Bronchial epithelial cell (primary cell): ENCODE data around the gene CEP19. TPM values are rescaled to one million over a fixed set of nuclear protein-coding genes. Genes with fewer than 3 reads are reported as not detected.

ENCODE experiments used
- DNase-seq: peaks from one replicate; pipeline ENCODE4 v3.0.0-alpha.2; 2010; ENCODE audit warnings: low read depth
- FAIRE-seq: peaks from 2 replicates; lab custom pipeline; 2011; peaks lifted over from hg19 to GRCh38; lab: Jason Lieb, UNC
- H3K27me3 ChIP-seq: 2 replicates; pipeline ENCODE4 v1.5.1; 2011; ENCODE audit warnings: low read length; ENCODE audit not compliant: control insufficient read depth, insufficient read depth
- H3K36me3 ChIP-seq: 2 replicates; pipeline ENCODE4 v1.5.1; 2011; ENCODE audit warnings: low read length; ENCODE audit not compliant: control insufficient read depth, insufficient read depth
- H3K4me3 ChIP-seq: 2 replicates; pipeline ENCODE4 v1.5.1; 2011; ENCODE audit warnings: mild to moderate bottlenecking, low read depth, low read length, control low read depth
- total RNA-seq: library from RNA; depleted of rRNA; stranded (reverse); fragments of >200 nt; gene quantifications from 2 replicates; pipeline ENCODE4 v1.2.1, GENCODE V29; 2014
- TF ChIP-seq, protein P1 (sequence below): IDR thresholded peaks from 2 replicates; pipeline ENCODE4 v1.5.1; 2011; ENCODE audit warnings: mild to moderate bottlenecking, moderate library complexity, low read length, control low read depth, inconsistent platforms; ENCODE audit not compliant: insufficient read depth, severe bottlenecking

CEP19 gene
- total RNA-seq, 1 donor from 2014 or later = 1.3 TPM

- DNase-seq = no peak
- H3K27me3 ChIP-seq = no peaks in the 10 kb centered on the region
- TF ChIP-seq, protein P1, sequence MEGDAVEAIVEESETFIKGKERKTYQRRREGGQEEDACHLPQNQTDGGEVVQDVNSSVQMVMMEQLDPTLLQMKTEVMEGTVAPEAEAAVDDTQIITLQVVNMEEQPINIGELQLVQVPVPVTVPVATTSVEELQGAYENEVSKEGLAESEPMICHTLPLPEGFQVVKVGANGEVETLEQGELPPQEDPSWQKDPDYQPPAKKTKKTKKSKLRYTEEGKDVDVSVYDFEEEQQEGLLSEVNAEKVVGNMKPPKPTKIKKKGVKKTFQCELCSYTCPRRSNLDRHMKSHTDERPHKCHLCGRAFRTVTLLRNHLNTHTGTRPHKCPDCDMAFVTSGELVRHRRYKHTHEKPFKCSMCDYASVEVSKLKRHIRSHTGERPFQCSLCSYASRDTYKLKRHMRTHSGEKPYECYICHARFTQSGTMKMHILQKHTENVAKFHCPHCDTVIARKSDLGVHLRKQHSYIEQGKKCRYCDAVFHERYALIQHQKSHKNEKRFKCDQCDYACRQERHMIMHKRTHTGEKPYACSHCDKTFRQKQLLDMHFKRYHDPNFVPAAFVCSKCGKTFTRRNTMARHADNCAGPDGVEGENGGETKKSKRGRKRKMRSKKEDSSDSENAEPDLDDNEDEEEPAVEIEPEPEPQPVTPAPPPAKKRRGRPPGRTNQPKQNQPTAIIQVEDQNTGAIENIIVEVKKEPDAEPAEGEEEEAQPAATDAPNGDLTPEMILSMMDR = no peak
- H3K36me3 ChIP-seq = no peaks in the 10 kb centered on the region
- no peak overlapping the region for H3K4me3 ChIP-seq
- no peak for FAIRE-seq
These were observed 21.9 kb downstream of the CEP19 start for GRCh38 chr3:196689941-196690660.

- H3K36me3 ChIP-seq = no peaks in the 10 kb centered on the region
- DNase-seq (peak; percentile 75), FAIRE-seq (peak; percentile 52)
- H3K27me3 ChIP-seq = no peaks in the 10 kb centered on the region
- TF ChIP-seq, protein P1 = no peak
- no peak overlapping the region for H3K4me3 ChIP-seq
These were observed 23.7 kb downstream of the CEP19 start for GRCh38 chr3:196688349-196688748.

DNA sequence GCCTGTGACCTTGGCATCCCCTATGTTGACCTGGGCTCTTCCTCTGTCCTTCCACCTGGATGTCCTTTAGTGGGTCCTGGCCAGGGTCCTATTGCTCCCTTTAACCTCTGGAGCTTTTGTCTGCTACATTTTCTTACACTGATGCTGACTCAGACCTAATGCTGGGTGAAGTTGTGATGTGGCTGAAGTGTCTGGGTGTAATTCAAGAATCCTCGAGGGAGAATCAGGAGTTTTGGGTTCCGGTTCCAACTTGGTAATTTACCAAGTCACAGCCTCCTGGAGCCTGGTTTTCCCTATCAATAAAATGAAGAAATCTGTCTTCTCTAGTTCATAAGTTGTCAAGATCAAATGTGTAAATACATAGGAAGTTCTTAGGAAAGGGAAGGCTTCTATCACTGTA lies 25.6 kb downstream of the CEP19 start:
- DNase-seq (no peak), FAIRE-seq (no peak)
- Histone ChIP-seq H3K36me3 (no peaks in the 10 kb centered on the region), H3K4me3 (no peak overlapping the region), H3K27me3 (no peaks in the 10 kb centered on the region)
- TF ChIP-seq, protein P1 = no peak

- DNase-seq (peak; percentile 28), FAIRE-seq (no peak)
- Histone ChIP-seq H3K27me3 (no peaks in the 10 kb centered on the region), H3K36me3 (no peaks in the 10 kb centered on the region), H3K4me3 (no peak overlapping the region)
- TF ChIP-seq, protein P1 = peak; percentile 75
These were observed 27.3 kb downstream of the CEP19 start for GRCh38 chr3:196684548-196685407.

DNA sequence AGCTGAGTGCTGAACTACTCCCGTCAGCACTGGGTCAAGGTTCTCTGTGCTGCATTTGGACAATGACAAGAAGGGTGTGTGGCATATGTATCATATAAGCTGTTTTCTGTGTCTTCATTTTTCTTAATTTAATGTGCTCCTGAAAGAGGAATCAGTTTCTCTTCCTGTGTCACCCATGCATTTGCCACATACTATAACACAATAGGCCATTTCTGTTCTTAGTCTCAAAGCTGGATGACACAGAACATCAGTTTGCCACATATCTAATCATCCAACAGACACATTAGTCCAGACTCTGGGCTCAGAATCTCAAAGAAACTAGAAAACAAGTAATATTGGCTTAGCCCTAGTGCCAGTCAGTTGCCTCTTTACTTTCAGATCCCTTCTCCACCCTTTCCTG lies 34.1 kb downstream of the CEP19 start:
- TF ChIP-seq, protein P1 = no peak
- FAIRE-seq = no peak
- H3K4me3 ChIP-seq = no peak overlapping the region

More for the DNA sequence above, 34.1 kb downstream of the CEP19 start:
- Histone ChIP-seq H3K36me3 (no peaks in the 10 kb centered on the region), H3K27me3 (peaks cover 6% of the 10 kb centered on the region)
- DNase-seq = no peak
